Measurements from ENCODE around the gene RHBDF1.

DNA sequence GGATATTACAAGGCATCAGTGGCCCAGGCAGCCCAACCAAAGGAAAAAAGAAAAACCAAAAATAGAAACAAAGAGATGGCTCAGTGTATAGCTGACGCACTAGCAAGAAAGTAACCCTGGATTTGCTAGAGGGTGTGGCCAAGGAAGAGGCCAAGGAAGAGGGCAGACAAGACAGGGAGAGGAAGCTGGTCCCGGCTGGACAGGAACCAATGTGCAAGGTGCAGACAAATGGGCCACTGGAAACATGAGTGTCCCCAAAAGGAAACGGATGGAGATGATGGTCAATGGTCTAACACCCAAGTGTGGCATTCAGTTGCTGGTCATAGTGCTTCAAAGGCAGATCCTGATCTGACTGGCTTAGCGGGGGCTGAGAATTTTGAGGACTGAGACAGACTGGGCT lies 29.7 kb downstream of the RHBDF1 start:
- no peak for TF ChIP-seq POLR2AphosphoS5 (IDR thresholded peaks at IDR 0.05; ENCODE audit: low read depth, low read length)
- no peak for TF ChIP-seq POLR2A (IDR thresholded peaks at IDR 0.05; ENCODE audit: low read depth, low read length)
- TF ChIP-seq TAF1 (IDR thresholded peaks at IDR 0.05; ENCODE audit: borderline replicate concordance, low read depth, low read length) = no peak
